HFFc6 (cell line): ENCODE results near the gene NCAM1. TPM values are rescaled to one million over a fixed set of nuclear protein-coding genes. Genes with fewer than 3 reads are reported as not detected.

Source experiments
- DNase-seq: peaks from one replicate; pipeline ENCODE4 v3.0.0-alpha.2; 2018
- H3K27ac Mint-ChIP-seq: 2 replicates; pipeline ENCODE4 v1.8.0; 2020; ENCODE audit warnings: mild to moderate bottlenecking, mixed read lengths
- H3K27me3 Mint-ChIP-seq: 2 replicates; pipeline ENCODE4 v1.8.0; 2021; ENCODE audit warnings: mild to moderate bottlenecking, moderate library complexity, mixed read lengths; ENCODE audit not compliant: insufficient read depth
- H3K36me3 Mint-ChIP-seq: 2 replicates; pipeline ENCODE4 v1.8.0; 2021; ENCODE audit warnings: low read depth, mixed read lengths
- H3K4me1 Mint-ChIP-seq: 2 replicates; pipeline ENCODE4 v1.8.0; 2020; ENCODE audit warnings: low read depth, mixed read lengths
- H3K4me3 Mint-ChIP-seq: 2 replicates; pipeline ENCODE4 v1.8.0; 2020; ENCODE audit warnings: mild to moderate bottlenecking, moderate library complexity, mixed read lengths
- H3K9me3 Mint-ChIP-seq: 2 replicates; pipeline ENCODE4 v1.8.0; 2020; ENCODE audit warnings: mild to moderate bottlenecking, mixed read lengths
- total RNA-seq, 6 experiments: library from RNA; stranded (reverse); fragmentation: NEBNext Ultra II Directional; extraction: Animal tissue kit (Norgen Biotek cat#: 25700); gene quantifications; 2 replicates in 1 of 6; 3 replicates in 5 of 6; pipeline ENCODE4 v1.2.3, GENCODE V29; 2021
- TF ChIP-seq, protein P1 (sequence below): fragments of 200-600 bp; sonication (generic); IDR thresholded peaks from 2 replicates; pipeline ENCODE4 v1.5.0; 2021; ENCODE audit warnings: antibody characterized with exemption, mild to moderate bottlenecking

Gene NCAM1
- total RNA-seq, 6 experiments from 2014 or later = 0.20 TPM; not detected in 5

DNA sequence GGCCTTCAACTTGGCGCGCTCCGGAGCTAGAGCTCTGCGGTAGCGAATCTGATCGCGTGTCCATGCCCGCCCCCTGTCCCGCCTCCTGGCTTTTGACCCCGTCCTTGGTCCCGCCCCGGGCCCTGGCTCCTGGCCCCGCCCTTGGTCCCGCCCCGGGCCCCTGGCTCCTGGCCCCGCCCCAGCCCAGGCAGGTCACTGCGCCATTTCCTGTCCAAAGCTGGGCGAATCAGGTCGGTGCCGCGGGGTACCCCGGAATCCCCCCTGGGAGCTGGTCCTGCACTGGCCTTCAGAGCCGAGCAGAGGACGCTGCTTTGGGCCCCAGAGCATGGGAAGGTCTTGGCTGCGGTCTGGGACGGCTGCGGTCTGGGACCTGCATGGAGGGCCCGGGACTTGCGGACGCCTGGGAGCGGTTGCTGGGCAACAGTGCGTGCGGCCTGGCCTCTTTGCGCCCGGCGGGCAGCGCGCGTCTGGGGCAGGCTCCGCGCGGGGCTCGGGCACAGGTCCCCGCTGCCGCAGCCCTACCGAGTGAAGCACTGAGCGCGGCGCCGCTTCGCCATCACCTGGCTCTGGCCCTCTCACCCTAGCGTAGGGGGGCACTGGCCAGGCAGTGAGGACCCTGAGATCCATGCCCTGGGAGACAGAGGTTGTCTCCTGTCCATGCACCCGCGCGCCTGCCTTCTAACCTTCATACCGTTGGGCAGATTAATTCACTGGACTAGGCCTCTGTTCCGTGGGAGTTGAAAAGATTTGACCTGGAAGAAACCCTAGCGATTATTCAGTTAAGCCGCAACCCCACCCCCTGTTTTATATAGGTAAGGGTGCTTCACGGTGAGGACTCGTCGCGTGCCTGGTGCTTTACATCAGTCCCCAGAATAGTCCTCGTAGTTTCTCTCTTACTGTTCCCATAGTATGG, 353.4 kb downstream of the NCAM1 start, which contains the start of gene TTC12:
TTC12 (plus strand) TSS at position 195 of the 913 bp plus-strand sequence. CDS start 1,675 bp downstream, outside the sequence.
- TF ChIP-seq, protein P1, sequence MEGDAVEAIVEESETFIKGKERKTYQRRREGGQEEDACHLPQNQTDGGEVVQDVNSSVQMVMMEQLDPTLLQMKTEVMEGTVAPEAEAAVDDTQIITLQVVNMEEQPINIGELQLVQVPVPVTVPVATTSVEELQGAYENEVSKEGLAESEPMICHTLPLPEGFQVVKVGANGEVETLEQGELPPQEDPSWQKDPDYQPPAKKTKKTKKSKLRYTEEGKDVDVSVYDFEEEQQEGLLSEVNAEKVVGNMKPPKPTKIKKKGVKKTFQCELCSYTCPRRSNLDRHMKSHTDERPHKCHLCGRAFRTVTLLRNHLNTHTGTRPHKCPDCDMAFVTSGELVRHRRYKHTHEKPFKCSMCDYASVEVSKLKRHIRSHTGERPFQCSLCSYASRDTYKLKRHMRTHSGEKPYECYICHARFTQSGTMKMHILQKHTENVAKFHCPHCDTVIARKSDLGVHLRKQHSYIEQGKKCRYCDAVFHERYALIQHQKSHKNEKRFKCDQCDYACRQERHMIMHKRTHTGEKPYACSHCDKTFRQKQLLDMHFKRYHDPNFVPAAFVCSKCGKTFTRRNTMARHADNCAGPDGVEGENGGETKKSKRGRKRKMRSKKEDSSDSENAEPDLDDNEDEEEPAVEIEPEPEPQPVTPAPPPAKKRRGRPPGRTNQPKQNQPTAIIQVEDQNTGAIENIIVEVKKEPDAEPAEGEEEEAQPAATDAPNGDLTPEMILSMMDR = no peak
- H3K36me3 Mint-ChIP-seq = peaks cover 23% of the 10 kb centered on the region
- H3K9me3 Mint-ChIP-seq = no peaks in the 10 kb centered on the region
- peak; percentile 77 for DNase-seq
- H3K27me3 Mint-ChIP-seq = peaks cover 3% of the 10 kb centered on the region; the same call in 1 of the 2 replicates
- H3K27ac Mint-ChIP-seq = peak within 1 kb of the TSS; percentile 84
- H3K4me3 Mint-ChIP-seq = peak within 1 kb of the TSS; percentile 90
- peaks cover 22% of the 10 kb centered on the region for H3K4me1 Mint-ChIP-seq

DNA sequence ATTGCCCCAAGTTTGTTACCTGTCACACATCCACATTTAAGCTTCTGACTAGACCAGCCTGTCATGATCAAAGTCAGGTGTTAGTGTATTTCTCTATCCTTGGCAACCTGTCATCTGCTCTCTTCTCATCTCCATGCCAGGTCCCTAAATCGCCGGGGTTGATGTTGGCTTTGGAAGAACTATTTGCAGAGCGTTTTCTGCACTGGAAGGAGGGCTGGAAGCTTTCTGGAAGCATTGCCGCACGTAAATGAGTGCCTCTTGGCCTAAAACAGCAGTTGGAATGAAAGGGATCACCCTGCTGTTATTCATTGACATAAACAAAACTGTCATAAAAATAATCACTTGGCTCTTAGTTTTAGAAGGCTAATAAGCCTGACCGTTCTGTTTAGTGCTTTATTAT, 354.6 kb downstream of the NCAM1 start:
- Mint-ChIP-seq H3K27ac (peak overlapping the region; percentile 84), H3K36me3 (peaks cover 28% of the 10 kb centered on the region), H3K4me3 (peak overlapping the region; percentile 90), H3K4me1 (peaks cover 22% of the 10 kb centered on the region), H3K9me3 (no peaks in the 10 kb centered on the region), H3K27me3 (peaks cover 3% of the 10 kb centered on the region; the same call in 1 of the 2 replicates)
- TF ChIP-seq, protein P1 = no peak
- no peak for DNase-seq

DNA sequence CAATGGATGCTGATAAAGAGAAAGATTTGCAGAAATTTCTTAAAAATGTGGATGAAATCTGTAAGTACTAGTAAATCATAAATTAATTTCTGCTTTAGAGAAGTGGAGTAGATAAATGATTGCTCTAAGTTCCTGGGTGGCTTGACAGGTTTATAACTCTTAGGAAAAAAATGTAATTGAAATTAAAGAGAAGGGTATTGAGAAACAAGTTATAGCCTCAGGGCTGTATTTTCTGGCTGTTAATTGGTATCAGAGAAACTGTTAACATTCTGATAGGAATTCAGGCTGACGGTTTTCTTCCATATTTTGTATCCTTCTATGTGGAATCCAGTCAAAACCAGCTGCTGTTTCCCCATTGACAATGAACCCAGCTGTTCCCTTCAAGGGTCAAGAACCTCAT, 355.0 kb downstream of the NCAM1 start:
- Mint-ChIP-seq H3K36me3 (peaks cover 28% of the 10 kb centered on the region), H3K27me3 (peaks cover 3% of the 10 kb centered on the region; the same call in 1 of the 2 replicates), H3K9me3 (no peaks in the 10 kb centered on the region), H3K27ac (no peak overlapping the region), H3K4me1 (peaks cover 21% of the 10 kb centered on the region), H3K4me3 (no peak overlapping the region)
- TF ChIP-seq, protein P1 = no peak
- no peak for DNase-seq

DNA sequence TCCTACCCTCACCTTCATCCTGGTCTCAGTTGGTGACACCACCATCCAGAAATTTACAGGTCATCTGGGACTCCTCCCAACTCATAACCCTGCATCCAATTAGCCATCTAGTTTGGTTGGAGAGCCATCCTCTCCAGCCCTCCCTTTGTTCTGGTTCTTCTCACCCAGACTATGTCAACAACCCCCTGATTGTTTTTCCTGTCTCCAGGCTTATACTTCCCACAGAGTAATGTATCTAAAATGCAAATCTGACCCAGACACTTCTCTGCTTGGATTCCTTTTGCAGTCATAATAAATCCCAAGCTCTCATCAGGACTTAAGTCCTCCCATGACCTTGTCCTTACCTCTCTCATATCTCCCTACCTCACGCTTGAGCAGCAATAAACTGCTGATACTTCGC, 356.1 kb downstream of the NCAM1 start:
- TF ChIP-seq, protein P1 = no peak
- H3K4me3 Mint-ChIP-seq = no peak overlapping the region
- peaks cover 28% of the 10 kb centered on the region for H3K36me3 Mint-ChIP-seq
- no peak overlapping the region for H3K27ac Mint-ChIP-seq
- H3K4me1 Mint-ChIP-seq = peaks cover 16% of the 10 kb centered on the region
- DNase-seq = no peak
- no peaks in the 10 kb centered on the region for H3K9me3 Mint-ChIP-seq
- no peaks in the 10 kb centered on the region for H3K27me3 Mint-ChIP-seq

DNA sequence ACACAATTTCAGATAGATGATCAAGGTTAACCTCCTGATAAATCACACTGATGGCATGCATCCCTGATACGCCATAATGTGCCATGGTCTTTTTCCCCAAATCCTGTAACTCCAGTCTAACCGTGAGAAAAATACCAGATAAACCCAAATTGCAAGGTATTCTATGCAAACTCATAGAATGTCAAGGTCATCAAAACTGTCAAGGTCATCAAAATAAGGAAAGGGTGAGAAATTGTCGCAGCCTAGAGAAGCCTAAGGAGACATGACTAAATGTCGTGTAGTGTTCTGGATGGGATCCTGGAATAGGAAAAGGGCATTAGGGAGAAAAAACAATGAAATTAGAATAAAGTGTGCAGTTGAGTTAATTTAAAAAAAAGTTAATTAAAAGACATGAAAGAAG, 357.9 kb downstream of the NCAM1 start:
- Mint-ChIP-seq H3K9me3 (no peaks in the 10 kb centered on the region), H3K27me3 (no peaks in the 10 kb centered on the region), H3K36me3 (peaks cover 28% of the 10 kb centered on the region), H3K4me3 (no peak overlapping the region), H3K4me1 (peaks cover 10% of the 10 kb centered on the region), H3K27ac (no peak overlapping the region)
- DNase-seq = no peak
- TF ChIP-seq, protein P1 = no peak
